SK-N-SH (cell line): ENCODE results near the gene TECPR1.

ENCODE experiments used
- EP300 ChIP-seq, 2 experiments: IDR thresholded peaks; 2 replicates each; pipeline versions ENCODE4 v1.4.0 to v1.6.1; 2012; ENCODE audit warnings: borderline replicate concordance in 1 of 2, low read depth in 1 of 2, low read length in 1 of 2
- GABPA ChIP-seq: IDR thresholded peaks from 2 replicates; pipeline ENCODE4 v1.4.0; 2012; ENCODE audit warnings: low read depth, mild to moderate bottlenecking
- MEF2A ChIP-seq: IDR thresholded peaks from 2 replicates; pipeline ENCODE4 v1.4.0; 2012; ENCODE audit warnings: low read depth, borderline replicate concordance
- POLR2AphosphoS5 ChIP-seq: IDR thresholded peaks from 2 replicates; pipeline ENCODE4 v1.6.1; 2012; ENCODE audit warnings: low read depth, low read length
- RCOR1 ChIP-seq: fragments of 150-350 bp; IDR thresholded peaks from 2 replicates; pipeline ENCODE4 v1.6.1; 2017; ENCODE audit warnings: antibody characterized with exemption, low read length
- SMC3 ChIP-seq: IDR thresholded peaks from 2 replicates; pipeline ENCODE4 v1.6.1; 2012; ENCODE audit warnings: low read depth, low read length, improper control_type of control experiment
- TF ChIP-seq, protein P1 (sequence below): fragments of 200-600 bp; sonication (generic); IDR thresholded peaks from 2 replicates; pipeline ENCODE4 v1.6.1; 2017; ENCODE audit warnings: antibody characterized with exemption, mild to moderate bottlenecking, moderate library complexity
- TF ChIP-seq, protein P2 (sequence below): IDR thresholded peaks from 2 replicates; pipeline ENCODE4 v1.4.0; 2012; ENCODE audit warnings: low read depth
- TF ChIP-seq, protein P3 (sequence below): IDR thresholded peaks from 2 replicates; pipeline ENCODE4 v1.4.0; 2012; ENCODE audit warnings: low read depth, borderline replicate concordance
- TF ChIP-seq, protein P4 (sequence below): fragments of 150-350 bp; IDR thresholded peaks from 2 replicates; pipeline ENCODE4 v1.6.1; 2017; ENCODE audit warnings: antibody characterized with exemption, low read length, low read depth, borderline replicate concordance

DNA sequence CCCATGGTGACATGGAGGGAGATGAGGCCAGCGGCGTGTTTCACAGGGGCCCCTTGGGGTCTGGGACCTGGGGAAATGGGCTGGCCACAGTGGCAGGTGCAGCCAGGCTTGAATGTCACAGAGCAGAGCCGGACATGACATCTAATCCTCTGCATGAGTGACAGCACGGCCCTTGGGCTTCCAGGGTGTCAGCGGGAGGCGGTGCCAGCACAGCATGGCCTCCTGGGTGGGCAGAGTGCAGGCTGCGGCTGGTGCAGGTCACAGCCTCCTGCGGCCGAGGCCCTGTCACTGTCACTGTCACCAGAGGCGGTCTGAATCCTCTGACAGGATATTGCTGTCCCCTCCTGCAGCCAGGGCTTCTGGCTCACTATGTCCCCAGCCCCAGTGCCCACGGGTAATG, 22.6 kb downstream of the TECPR1 start:
- no peak for TF ChIP-seq RCOR1
- TF ChIP-seq, protein P1, sequence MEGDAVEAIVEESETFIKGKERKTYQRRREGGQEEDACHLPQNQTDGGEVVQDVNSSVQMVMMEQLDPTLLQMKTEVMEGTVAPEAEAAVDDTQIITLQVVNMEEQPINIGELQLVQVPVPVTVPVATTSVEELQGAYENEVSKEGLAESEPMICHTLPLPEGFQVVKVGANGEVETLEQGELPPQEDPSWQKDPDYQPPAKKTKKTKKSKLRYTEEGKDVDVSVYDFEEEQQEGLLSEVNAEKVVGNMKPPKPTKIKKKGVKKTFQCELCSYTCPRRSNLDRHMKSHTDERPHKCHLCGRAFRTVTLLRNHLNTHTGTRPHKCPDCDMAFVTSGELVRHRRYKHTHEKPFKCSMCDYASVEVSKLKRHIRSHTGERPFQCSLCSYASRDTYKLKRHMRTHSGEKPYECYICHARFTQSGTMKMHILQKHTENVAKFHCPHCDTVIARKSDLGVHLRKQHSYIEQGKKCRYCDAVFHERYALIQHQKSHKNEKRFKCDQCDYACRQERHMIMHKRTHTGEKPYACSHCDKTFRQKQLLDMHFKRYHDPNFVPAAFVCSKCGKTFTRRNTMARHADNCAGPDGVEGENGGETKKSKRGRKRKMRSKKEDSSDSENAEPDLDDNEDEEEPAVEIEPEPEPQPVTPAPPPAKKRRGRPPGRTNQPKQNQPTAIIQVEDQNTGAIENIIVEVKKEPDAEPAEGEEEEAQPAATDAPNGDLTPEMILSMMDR = no peak
- TF ChIP-seq SMC3 = no peak
- TF ChIP-seq, protein P2, sequence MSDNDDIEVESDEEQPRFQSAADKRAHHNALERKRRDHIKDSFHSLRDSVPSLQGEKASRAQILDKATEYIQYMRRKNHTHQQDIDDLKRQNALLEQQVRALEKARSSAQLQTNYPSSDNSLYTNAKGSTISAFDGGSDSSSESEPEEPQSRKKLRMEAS = no peak
- TF ChIP-seq, protein P3, sequence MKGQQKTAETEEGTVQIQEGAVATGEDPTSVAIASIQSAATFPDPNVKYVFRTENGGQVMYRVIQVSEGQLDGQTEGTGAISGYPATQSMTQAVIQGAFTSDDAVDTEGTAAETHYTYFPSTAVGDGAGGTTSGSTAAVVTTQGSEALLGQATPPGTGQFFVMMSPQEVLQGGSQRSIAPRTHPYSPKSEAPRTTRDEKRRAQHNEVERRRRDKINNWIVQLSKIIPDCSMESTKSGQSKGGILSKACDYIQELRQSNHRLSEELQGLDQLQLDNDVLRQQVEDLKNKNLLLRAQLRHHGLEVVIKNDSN = no peak
- no peak for TF ChIP-seq EP300 (IDR thresholded peaks at IDR 0.05; ENCODE audit: borderline replicate concordance in 1 of 2, low read depth in 1 of 2, low read length in 1 of 2)
- no peak for TF ChIP-seq MEF2A
- TF ChIP-seq POLR2AphosphoS5 = no peak
- TF ChIP-seq, protein P4, sequence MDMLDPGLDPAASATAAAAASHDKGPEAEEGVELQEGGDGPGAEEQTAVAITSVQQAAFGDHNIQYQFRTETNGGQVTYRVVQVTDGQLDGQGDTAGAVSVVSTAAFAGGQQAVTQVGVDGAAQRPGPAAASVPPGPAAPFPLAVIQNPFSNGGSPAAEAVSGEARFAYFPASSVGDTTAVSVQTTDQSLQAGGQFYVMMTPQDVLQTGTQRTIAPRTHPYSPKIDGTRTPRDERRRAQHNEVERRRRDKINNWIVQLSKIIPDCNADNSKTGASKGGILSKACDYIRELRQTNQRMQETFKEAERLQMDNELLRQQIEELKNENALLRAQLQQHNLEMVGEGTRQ = no peak
- TF ChIP-seq GABPA = no peak
